Stomach (tissue), 4 donors: ENCODE measurements around the gene B4GALT3.

Experiments used
- EP300 ChIP-seq: sonication (generic); formaldehyde crosslinking; IDR thresholded peaks from one replicate; pipeline ENCODE4 v1.6.1; 2017; ENCODE audit warnings: antibody characterized with exemption
- POLR2A ChIP-seq, 4 donors: fragments of 450-650 bp; IDR thresholded peaks; one replicate each; pipeline ENCODE4 v1.6.1; 2016; ENCODE audit warnings: antibody characterized with exemption in 4 of 4, control low read depth in 2 of 4, mild to moderate bottlenecking in 1 of 4, moderate library complexity in 1 of 4
- TF ChIP-seq, protein P1 (sequence below), 7 experiments: fragments of 450-650 bp in 4 of 7; fragments of 200-600 bp in 3 of 7; sonication (generic) in 3 of 7; IDR thresholded peaks; one replicate each; pipeline ENCODE4 v1.5.1; 2016 to 2019; ENCODE audit warnings: antibody characterized with exemption in 7 of 7, control low read depth in 2 of 7, mild to moderate bottlenecking in 1 of 7

DNA sequence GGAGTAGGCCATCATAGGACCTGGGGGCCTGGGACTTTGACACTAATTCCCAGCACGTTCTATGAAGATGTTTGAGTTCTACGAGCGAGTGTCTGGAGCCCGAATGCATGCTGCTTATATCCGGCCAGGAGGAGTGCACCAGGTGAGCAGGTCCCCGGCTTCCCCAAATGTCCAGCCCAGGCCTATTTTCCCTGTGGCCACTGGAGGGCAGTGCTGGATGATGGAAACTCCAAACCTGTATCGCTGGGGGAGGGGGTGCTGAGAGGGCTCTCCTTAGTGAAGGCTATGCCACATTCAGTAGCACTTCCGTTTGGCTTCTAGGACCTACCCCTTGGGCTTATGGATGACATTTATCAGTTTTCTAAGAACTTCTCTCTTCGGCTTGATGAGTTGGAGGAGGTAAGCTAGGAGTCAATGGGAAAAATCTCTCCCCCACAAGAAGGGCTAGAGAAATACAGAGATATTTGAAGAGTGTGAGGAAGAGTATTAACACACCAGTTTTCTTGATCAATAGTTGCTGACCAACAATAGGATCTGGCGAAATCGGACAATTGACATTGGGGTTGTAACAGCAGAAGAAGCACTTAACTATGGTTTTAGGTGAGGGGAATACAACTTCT, 32.6 kb upstream of the B4GALT3 start:
- TF ChIP-seq POLR2A (IDR thresholded peaks at IDR 0.05) (no peak), EP300 (no peak)
- TF ChIP-seq, protein P1, sequence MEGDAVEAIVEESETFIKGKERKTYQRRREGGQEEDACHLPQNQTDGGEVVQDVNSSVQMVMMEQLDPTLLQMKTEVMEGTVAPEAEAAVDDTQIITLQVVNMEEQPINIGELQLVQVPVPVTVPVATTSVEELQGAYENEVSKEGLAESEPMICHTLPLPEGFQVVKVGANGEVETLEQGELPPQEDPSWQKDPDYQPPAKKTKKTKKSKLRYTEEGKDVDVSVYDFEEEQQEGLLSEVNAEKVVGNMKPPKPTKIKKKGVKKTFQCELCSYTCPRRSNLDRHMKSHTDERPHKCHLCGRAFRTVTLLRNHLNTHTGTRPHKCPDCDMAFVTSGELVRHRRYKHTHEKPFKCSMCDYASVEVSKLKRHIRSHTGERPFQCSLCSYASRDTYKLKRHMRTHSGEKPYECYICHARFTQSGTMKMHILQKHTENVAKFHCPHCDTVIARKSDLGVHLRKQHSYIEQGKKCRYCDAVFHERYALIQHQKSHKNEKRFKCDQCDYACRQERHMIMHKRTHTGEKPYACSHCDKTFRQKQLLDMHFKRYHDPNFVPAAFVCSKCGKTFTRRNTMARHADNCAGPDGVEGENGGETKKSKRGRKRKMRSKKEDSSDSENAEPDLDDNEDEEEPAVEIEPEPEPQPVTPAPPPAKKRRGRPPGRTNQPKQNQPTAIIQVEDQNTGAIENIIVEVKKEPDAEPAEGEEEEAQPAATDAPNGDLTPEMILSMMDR (IDR thresholded peaks at IDR 0.05), result peak in 5 of 7 experiments; percentile 40 to 94 (median 85)
